GM12873 (cell line): ENCODE data around the gene PDE4D.

ENCODE experiments used
- CTCF ChIP-seq: IDR thresholded peaks from 2 replicates; pipeline ENCODE4 v1.5.1; 2012; ENCODE audit warnings: low read depth, mild to moderate bottlenecking, moderate library complexity, low read length, control low read depth; ENCODE audit not compliant: insufficient read depth; ENCODE audit errors: missing control alignments

PDE4D gene

GRCh38 chr5:59272809-59273427 is 620.6 kb downstream of the PDE4D start:
- no peak for TF ChIP-seq CTCF

DNA sequence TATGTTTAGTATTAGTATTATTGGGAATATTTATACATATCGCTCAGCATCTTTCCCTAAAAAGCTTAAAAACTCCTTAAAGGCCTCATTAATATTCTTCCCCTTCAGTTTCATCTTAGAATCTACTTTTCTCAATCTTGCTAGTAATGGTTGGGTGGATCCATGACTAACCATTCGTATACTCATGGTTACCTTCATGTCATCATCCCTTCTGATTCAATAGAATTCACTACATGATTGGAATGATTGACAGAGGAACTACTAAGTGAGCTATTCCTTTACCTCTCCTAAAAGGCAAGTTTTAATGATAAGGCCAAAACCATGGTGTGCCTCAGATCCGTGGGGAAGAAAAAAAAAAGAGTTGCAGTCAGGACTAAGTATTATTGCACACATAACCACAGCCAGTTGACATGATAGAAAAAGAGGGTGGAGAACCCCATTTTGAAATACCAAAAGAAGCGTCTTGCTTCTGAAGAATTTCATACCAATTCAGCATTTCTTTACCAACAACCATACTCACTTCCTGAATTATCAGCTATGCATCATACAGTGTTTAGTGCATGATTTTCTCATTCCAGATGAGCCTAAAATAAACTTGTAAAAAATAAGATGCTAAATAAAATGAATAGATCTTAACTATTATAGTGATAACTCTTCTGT is 624.6 kb downstream of the PDE4D start:
- TF ChIP-seq CTCF, result no peak

- no peak for TF ChIP-seq CTCF
Observed at GRCh38 chr5:59267033-59267432, 626.5 kb downstream of the PDE4D start.

DNA sequence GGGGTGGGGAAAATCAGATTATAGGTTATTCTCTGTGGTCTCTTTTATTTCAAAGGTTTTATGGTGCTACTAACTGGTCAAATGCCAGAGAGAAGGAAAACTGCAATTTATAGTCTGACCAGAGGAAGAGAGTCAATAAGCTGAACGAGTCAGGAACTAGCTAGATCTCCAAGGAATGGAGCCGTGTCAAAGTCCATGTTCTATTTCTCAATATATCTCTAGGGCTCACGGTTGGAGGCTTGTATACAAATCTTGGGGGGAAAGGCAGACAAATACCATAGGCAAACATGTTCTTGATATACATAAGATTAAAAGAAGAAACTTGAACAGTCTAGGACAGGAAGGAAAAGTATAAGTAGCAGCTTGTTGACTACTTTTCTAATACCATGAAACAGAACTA is 627.1 kb downstream of the PDE4D start:
- no peak for TF ChIP-seq CTCF

DNA sequence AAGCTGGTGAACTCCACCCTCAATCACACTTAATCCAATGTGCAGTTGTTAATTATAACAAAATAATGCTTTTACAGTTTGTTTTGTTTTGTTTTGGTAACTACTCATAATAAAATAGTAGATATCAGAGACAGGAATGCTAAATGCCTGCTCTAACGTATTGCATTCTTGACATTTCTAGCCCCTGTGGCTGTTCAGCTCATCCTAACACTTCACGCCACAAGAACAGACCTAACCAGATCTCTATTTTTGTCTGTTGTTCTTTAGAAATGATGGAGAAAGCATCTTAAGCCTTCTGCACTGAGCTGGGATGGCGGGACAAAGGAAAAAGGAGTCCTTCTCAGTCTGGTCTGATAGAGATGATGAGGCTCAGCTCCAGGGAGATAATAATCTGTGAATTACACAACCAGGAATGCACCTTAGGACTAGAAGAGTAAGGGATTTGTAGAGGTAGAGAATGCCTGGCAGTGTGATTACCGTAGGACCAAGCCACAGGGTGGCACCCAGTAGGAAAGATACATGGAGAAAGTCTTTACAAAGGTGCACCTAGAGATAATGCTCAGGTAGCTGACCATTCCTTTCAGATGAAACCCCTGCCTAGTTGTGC is 628.8 kb downstream of the PDE4D start:
- no peak for TF ChIP-seq CTCF

DNA sequence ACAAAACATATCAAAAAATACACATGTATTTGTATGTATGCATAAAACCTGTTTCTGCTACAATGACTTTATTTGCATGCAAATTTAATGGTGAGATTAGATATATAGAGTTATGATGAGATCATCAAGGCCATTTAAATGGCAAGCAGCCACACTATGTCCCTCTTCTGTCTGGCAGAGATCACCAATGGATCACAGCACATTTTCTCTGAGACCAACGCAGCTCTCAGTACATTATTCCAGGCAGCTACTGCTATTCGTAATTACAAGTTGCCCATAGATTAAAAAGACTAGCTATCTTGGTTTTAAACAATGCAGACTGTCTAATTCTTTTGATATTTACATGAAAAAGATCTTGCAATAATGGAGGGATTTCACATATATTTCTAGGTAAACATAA is 629.5 kb downstream of the PDE4D start:
- no peak for TF ChIP-seq CTCF

- no peak for TF ChIP-seq CTCF
Observed at GRCh38 chr5:59261969-59262368, 631.6 kb downstream of the PDE4D start.
